HS-5 (cell line): ENCODE results near the gene RIPPLY2.
"Not testable (repeated sequence)": the region's sequence is repeated elsewhere in the genome, so short reads cannot be mapped to it uniquely, and the experiment has no call there.

ENCODE experiments used
- DNase-seq: peaks from one replicate; pipeline ENCODE4 v3.0.0-alpha.2; 2012; ENCODE audit warnings: low read depth

The RIPPLY2 gene, protein sequence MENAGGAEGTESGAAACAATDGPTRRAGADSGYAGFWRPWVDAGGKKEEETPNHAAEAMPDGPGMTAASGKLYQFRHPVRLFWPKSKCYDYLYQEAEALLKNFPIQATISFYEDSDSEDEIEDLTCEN

DNA sequence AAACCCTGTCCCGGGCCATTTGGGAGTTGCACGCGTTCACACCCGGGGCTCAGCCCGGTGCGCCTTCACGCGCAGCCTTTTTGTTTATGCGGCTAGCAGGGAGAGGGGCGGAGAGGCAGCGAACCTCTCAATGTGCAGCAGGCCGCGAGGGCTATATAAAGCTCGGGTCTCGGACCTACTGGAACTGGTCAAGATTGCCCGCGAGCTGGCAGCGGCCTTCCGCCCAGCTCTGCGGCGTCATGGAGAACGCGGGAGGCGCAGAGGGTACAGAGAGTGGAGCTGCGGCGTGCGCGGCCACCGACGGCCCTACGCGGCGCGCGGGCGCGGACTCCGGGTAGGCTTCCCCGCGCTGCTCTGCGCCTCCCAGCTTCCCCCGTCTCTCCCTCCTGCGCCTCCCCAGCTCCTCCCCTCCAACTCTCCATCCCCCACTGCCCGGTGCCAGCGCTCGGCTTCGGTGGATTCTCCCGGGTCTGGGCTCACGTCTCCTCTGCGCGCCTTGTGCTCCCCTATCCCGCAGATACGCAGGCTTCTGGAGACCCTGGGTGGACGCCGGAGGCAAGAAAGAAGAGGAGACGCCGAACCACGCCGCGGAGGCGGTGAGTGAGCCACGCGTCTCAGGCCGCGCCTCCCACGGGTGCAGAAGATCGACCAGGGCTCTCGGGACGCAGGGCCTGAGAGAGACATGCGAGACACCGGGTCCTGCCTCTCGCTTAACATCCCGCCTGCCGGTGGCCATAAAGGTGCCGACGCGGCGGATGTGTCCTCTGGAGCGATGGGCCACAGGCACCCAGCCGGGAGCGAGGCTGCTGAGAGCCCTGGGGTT is at the start of gene RIPPLY2:
TSS of gene RIPPLY2 (plus strand) at position 183 of the 823 bp plus-strand sequence. CDS start at position 240, 57 bp downstream.
- no peak for DNase-seq

GRCh38 chr6:83803492-83803891 is 49.7 kb upstream of the RIPPLY2 start:
- not testable (repeated sequence) for DNase-seq

DNA sequence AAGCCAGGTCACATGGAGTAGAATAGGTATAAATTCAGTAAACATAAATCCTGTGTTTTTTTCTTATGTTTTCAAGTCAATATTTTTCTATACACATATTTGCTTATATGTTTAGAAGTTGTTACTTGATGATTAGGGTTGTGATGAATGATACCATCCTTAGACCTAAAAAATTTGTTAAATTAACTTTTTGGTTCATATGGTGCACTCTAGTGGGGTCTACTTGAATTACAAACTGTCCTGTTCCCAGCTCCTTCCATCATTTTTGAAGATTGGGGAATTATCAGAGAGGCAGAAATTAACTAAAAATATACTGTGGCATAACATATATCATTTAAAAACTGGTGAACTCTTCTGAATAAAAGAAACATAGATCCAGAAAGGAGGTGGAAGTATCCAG is 48.3 kb upstream of the RIPPLY2 start:
- DNase-seq, result no peak

DNA sequence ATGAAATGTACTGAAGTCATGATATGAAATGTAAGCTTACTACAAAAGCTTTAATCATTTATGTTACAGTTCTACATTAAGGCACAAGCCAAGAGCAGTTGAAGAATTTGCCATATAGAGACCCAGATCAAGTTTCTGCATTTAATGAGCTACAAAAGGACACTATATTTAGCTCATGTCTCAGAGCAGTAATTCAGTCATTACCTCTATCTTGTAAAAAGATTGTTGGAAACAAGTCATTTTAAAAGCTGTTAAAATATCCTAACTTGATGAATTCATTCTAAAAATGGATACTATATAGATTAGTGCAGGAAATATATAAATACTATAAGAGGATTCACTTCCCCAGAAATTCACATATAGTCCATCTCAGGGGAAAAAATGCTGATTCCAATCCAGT is 45.2 kb upstream of the RIPPLY2 start:
- DNase-seq, result no peak

DNA sequence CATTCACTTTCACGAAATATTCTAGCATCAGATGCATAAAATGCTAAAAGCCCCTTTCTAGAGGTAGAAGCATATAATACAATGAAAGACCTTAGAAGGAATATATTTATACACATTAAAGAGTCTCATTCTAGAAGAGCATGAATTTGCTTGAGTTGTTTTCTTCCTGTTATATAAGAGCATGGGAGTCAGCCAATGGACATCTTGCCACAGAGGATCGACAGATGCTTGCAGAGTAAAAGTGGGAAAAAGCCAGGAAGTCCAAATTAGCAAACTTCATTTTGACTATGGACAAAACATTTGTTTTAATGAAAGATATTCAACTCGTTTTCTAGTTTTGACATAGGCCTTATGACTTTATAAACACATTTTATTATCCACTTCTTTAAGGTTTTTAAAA is 44.2 kb upstream of the RIPPLY2 start:
- no peak for DNase-seq

DNA sequence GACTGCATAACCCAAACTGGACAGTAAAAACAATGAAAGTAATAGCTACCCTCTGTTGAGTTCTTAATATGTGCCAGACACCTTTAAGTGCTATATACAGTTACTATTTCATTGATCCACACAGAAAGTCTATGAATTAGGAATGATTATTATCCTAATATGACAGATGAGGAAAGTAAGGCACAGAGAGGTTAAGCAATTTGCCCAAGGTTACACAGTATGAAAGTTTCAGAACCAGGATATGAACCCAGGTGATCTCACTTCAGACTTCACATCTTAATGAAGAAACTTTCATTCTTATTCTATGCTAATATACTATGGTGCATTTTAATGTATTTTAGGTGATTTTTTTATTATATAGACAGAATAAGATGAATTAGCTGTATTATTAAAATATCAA is 40.6 kb upstream of the RIPPLY2 start:
- no peak for DNase-seq

- DNase-seq, result no peak
Measured at GRCh38 chr6:83815631-83816272, 37.4 kb upstream of the RIPPLY2 start.

GRCh38 chr6:83822629-83823169 is 30.5 kb upstream of the RIPPLY2 start:
- no peak for DNase-seq

GRCh38 chr6:83824388-83824801 is 28.8 kb upstream of the RIPPLY2 start:
- no peak for DNase-seq

DNA sequence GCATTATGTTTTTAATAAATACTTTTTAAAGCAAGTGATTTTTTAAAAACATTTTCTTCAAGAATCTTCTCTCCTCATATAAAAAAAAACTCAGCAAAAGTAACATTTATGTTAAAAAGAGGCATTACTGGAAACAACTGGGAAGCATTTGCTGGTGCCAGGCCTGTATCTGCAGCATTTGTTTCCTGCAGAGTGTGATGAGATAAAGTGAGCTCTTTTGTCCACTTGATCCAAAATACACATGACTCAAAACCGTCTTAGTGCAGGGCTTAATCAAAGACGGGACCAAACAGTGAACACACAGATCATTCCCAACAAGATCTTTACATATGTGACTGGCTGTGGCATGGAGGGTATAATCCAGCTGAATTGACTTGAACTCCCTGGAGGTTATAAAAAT is 28.3 kb upstream of the RIPPLY2 start:
- no peak for DNase-seq

DNA sequence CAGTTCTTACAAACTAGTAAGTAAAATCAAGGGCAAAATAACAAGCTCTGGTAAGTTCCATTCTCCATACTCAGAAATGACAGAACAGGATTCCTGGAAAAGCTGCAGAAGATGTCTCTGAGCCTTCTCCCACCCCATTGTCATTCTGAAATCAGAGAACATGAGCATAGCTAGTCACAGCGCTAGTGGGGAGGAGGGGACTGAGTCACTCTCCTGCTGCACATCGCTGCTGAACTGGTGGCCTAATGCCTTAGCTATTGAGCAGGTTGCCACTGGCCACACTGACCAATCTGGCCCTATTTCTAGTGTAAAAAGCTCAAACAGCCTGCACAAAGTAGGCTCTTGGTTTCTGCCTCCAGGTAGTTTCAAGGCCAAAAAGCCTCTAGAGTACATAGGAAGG is 26.1 kb upstream of the RIPPLY2 start:
- no peak for DNase-seq

DNA sequence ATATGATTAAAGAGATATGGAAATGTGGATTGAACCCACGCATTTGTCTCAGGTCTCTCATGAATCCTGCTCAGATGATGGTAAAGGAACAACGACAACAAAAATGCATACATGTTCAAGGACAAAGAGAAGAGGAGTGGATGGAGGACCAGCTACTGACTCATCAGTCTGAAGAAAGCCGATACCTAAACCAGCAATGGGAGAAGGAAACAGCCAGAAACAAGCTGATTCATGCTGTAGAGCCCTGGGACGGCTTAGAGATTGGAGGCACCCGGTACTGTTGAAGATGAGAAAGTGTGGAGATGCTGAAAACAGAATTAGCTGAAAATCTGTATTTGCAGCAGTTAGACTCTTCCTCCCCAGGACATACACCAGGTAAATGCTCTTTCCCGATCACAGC is 14.4 kb upstream of the RIPPLY2 start:
- DNase-seq, result no peak

DNA sequence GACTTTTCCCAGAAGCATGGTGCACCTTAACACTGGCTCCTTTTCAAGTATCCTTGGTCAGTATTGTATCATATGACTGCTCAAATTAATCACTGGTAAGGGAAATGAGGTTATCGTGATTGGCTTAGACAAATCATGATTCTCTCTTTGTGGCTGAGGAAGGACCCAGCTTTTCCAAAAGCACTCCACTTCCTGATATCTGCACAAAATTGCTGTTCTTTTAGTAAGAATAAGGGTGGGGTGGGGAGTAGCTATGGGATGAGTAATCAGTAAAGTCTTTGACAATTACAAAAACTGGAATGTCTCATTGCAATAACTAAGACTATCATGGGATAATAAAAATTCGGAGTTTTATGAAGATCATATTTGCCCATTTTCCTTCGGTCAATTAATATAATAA is 9.0 kb upstream of the RIPPLY2 start:
- DNase-seq, result no peak

DNA sequence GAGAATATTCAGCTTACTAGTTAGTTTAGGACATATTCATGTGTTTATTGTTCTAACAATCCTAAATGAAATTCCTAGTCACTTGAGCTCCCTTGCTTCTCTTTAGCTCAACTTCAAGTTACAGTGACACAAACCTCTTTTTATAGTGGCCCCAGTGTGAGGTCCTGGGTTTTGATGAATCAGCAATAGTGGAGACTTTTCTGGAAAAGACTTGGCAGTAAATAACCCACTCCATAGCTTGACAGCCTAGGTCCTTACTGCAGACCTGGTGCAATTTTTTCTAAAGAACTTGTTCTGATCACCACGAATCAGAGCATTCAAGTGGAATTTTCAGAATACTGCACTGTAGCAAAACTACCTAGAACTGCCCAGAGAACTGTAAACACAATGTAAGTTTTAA is 6.9 kb upstream of the RIPPLY2 start:
- DNase-seq, result no peak

DNA sequence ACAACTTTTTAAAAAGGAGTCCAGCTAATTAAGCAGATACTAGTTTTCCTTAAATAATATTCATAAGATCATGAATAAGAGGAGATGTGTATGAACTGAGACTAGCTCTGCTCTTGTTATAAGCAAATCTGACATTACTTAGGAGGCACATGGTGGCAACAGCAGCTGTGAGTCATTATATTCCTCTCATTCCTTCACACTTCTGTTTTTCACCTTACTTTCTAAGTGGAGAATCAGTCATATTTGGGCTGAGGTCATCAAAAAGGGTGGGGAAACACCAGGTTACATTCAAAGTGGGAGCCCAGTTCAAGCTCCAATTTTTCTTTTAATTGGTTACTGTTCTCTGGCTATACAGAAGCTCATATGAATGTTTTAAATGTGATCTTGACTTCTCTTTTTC is 6.0 kb upstream of the RIPPLY2 start:
- no peak for DNase-seq

- DNase-seq, result no peak
Measured at GRCh38 chr6:83849127-83849526, 4.0 kb upstream of the RIPPLY2 start.

GRCh38 chr6:83849610-83850009 is 3.5 kb upstream of the RIPPLY2 start:
- DNase-seq, result no peak

GRCh38 chr6:83852528-83853177 is 507 bp upstream of the RIPPLY2 start:
- DNase-seq, result no peak

DNA sequence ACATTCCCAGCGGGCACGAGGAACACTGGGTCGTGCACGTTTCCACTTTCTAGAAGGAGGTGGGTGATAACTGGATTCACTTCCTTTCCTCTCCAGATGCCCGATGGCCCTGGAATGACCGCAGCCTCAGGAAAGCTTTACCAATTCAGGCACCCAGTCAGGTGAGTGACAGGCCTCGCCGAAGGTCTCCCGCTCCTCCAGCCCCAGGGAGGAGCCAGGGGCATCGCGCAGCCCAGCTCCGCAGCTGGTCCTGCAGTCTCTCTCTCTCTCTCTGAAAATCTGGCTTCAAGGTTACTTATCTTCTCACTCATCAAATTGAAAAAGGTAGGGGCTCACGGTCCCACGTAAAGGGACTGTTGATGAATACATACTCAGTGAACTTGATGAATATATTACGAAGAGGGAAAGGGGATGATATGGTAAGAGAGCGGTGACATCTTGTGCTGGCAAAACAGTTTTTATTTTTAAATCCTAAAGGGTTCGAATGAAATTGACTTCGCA is 891 bp downstream of the RIPPLY2 start:
- no peak for DNase-seq

DNA sequence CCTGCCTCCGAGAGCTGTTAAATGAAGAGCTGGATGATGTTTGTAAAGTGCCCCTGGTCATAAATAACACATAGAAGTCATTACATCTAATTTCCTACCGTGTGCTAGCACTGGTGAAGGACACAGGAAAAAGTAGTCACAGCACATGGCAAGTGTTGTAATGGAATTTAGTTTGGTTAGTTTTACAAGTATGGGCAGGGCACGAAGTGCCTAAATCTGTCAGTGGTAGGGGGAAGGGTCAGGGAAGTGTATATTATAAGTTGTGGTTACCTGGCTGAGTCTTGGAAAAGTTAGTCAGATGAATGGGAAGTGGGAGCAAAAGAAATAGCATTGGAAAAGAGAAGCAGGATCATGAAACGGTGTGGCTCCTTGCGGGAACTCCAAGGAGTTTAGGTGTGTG is 1.6 kb downstream of the RIPPLY2 start:
- DNase-seq, result no peak

GRCh38 chr6:83859410-83860358 is 6.5 kb downstream of the RIPPLY2 start, which contains the start of gene CYB5R4:
Gene CYB5R4 (plus strand): TSS chr6:83859689. CDS start chr6:83859783, 94 bp downstream.
- peak; percentile 85 for DNase-seq
